T-helper 2 cell (primary cell): ENCODE data around the gene DDX20.
"Not testable (repeated sequence)": the region's sequence is repeated elsewhere in the genome, so short reads cannot be mapped to it uniquely, and the experiment has no call there.

Source experiments
- DNase-seq, 5 experiments: peaks; one replicate each; pipeline versions ENCODE4 v3.0.0 to v3.0.0-alpha.2; 2012 to 2022

Gene DDX20

GRCh38 chr1:111733992-111734341, 21.7 kb upstream of the DDX20 start:
- no peak for DNase-seq

- no peak for DNase-seq
These were observed 21.3 kb upstream of the DDX20 start for GRCh38 chr1:111734426-111734825.

- no peak for DNase-seq
These were observed 20.8 kb upstream of the DDX20 start for GRCh38 chr1:111734856-111735255.

- no peak for DNase-seq
These were observed 20.4 kb upstream of the DDX20 start for GRCh38 chr1:111735321-111735720.

GRCh38 chr1:111735858-111736544, 19.7 kb upstream of the DDX20 start:
- no peak for DNase-seq

- no peak for DNase-seq
These were observed 19.0 kb upstream of the DDX20 start for GRCh38 chr1:111736548-111737215.

- no peak for DNase-seq
These were observed 18.2 kb upstream of the DDX20 start for GRCh38 chr1:111737216-111738132.

GRCh38 chr1:111738133-111738435, 17.6 kb upstream of the DDX20 start:
- no peak for DNase-seq

GRCh38 chr1:111738436-111739193, 17.1 kb upstream of the DDX20 start:
- peak in 4 of 5 experiments; percentile 30 to 71 (median 36) for DNase-seq

GRCh38 chr1:111739194-111739924, 16.3 kb upstream of the DDX20 start, which contains the start of gene INKA2:
Gene INKA2, minus strand, starts transcription at chr1:111739395. Its CDS starts 153 bp downstream, at chr1:111739242.
- peak; percentile 28 to 84 (median 55) for DNase-seq

- DNase-seq = peak in 2 of 5 experiments; percentile 13 to 35
These were observed 15.6 kb upstream of the DDX20 start for GRCh38 chr1:111739925-111740765.

GRCh38 chr1:111742292-111742691, 13.4 kb upstream of the DDX20 start:
- not testable (repeated sequence) for DNase-seq

- no peak for DNase-seq
These were observed 12.7 kb upstream of the DDX20 start for GRCh38 chr1:111742938-111743549.

- DNase-seq = no peak
These were observed 12.0 kb upstream of the DDX20 start for GRCh38 chr1:111743679-111744101.

- DNase-seq = no peak
These were observed 9.8 kb upstream of the DDX20 start for GRCh38 chr1:111745675-111746613.

- DNase-seq = no peak
These were observed 9.1 kb upstream of the DDX20 start for GRCh38 chr1:111746614-111746999.

GRCh38 chr1:111747282-111747734, 8.4 kb upstream of the DDX20 start:
- peak in 4 of 5 experiments; percentile 23 to 88 (median 38) for DNase-seq

GRCh38 chr1:111747947-111748346, 7.8 kb upstream of the DDX20 start:
- DNase-seq = no peak

GRCh38 chr1:111749628-111750027, 6.1 kb upstream of the DDX20 start:
- DNase-seq = no peak
